ENCODE data around the gene TAC1.

The TAC1 gene

GRCh38 chr7:97757824-97758223 is 25.9 kb downstream of the TAC1 start:
- TF ChIP-seq TAF1 (IDR thresholded peaks at IDR 0.05; ENCODE audit: low read depth) (no peak), EP300 (IDR thresholded peaks at IDR 0.05; ENCODE audit: borderline replicate concordance) (no peak), CEBPB (IDR thresholded peaks at IDR 0.05) (no peak), YY1 (IDR thresholded peaks at IDR 0.05; ENCODE audit: low read depth) (no peak), CREB1 (IDR thresholded peaks at IDR 0.05; ENCODE audit: low read depth) (no peak), REST (IDR thresholded peaks at IDR 0.05; ENCODE audit: low read depth) (no peak), NFIC (IDR thresholded peaks at IDR 0.05) (no peak), ZBTB7A (IDR thresholded peaks at IDR 0.05; ENCODE audit: low read depth) (no peak), FOXM1 (IDR thresholded peaks at IDR 0.05; ENCODE audit: borderline replicate concordance, low read depth) (no peak), MAX (IDR thresholded peaks at IDR 0.05) (no peak), TCF12 (IDR thresholded peaks at IDR 0.05; ENCODE audit: low read depth) (no peak), TEAD4 (IDR thresholded peaks at IDR 0.05) (no peak), EGR1 (IDR thresholded peaks at IDR 0.05) (no peak), RAD21 (IDR thresholded peaks at IDR 0.05; ENCODE audit: low read depth) (no peak), USF1 (IDR thresholded peaks at IDR 0.05) (no peak)

- TF ChIP-seq EGR1 (IDR thresholded peaks at IDR 0.05) (no peak), MAX (IDR thresholded peaks at IDR 0.05) (no peak), ZBTB7A (IDR thresholded peaks at IDR 0.05; ENCODE audit: low read depth) (no peak), REST (IDR thresholded peaks at IDR 0.05; ENCODE audit: low read depth) (no peak), EP300 (IDR thresholded peaks at IDR 0.05; ENCODE audit: borderline replicate concordance) (no peak), YY1 (IDR thresholded peaks at IDR 0.05; ENCODE audit: low read depth) (no peak), FOXM1 (IDR thresholded peaks at IDR 0.05; ENCODE audit: borderline replicate concordance, low read depth) (no peak), RAD21 (IDR thresholded peaks at IDR 0.05; ENCODE audit: low read depth) (no peak)
Observed at GRCh38 chr7:97770850-97771249, 39.0 kb downstream of the TAC1 start.

GRCh38 chr7:97771576-97771975 is 39.7 kb downstream of the TAC1 start:
- TF ChIP-seq TCF12 (IDR thresholded peaks at IDR 0.05; ENCODE audit: low read depth) (no peak), REST (IDR thresholded peaks at IDR 0.05; ENCODE audit: low read depth) (no peak), CEBPB (IDR thresholded peaks at IDR 0.05) (no peak), TAF1 (IDR thresholded peaks at IDR 0.05; ENCODE audit: low read depth) (no peak), EGR1 (IDR thresholded peaks at IDR 0.05) (no peak), TEAD4 (IDR thresholded peaks at IDR 0.05) (no peak), MAX (IDR thresholded peaks at IDR 0.05) (no peak), EP300 (IDR thresholded peaks at IDR 0.05; ENCODE audit: borderline replicate concordance) (no peak), ZBTB7A (IDR thresholded peaks at IDR 0.05; ENCODE audit: low read depth) (no peak), FOXM1 (IDR thresholded peaks at IDR 0.05; ENCODE audit: borderline replicate concordance, low read depth) (no peak), NFIC (IDR thresholded peaks at IDR 0.05) (no peak), RAD21 (IDR thresholded peaks at IDR 0.05; ENCODE audit: low read depth) (no peak), YY1 (IDR thresholded peaks at IDR 0.05; ENCODE audit: low read depth) (no peak), CREB1 (IDR thresholded peaks at IDR 0.05; ENCODE audit: low read depth) (no peak), USF1 (IDR thresholded peaks at IDR 0.05) (no peak)

- TF ChIP-seq CEBPB (IDR thresholded peaks at IDR 0.05) (no peak), REST (IDR thresholded peaks at IDR 0.05; ENCODE audit: low read depth) (no peak), CREB1 (IDR thresholded peaks at IDR 0.05; ENCODE audit: low read depth) (no peak), USF1 (IDR thresholded peaks at IDR 0.05) (no peak), YY1 (IDR thresholded peaks at IDR 0.05; ENCODE audit: low read depth) (no peak), NFIC (IDR thresholded peaks at IDR 0.05) (no peak), EGR1 (IDR thresholded peaks at IDR 0.05) (no peak), TEAD4 (IDR thresholded peaks at IDR 0.05) (no peak), ZBTB7A (IDR thresholded peaks at IDR 0.05; ENCODE audit: low read depth) (no peak), TAF1 (IDR thresholded peaks at IDR 0.05; ENCODE audit: low read depth) (no peak)
Observed at GRCh38 chr7:97772045-97772901, 40.4 kb downstream of the TAC1 start.
